Testis (tissue), 2 donors: ENCODE data around the gene TUBGCP3.

Source experiments
- CTCF ChIP-seq, 3 experiments: fragments of 450-650 bp in 2 of 3; fragments of 200-600 bp in 1 of 3; sonication (generic) in 1 of 3; IDR thresholded peaks; one replicate each; pipeline ENCODE4 v1.5.1; 2016 to 2019; ENCODE audit warnings: antibody characterized with exemption in 3 of 3, mild to moderate bottlenecking in 2 of 3, moderate library complexity in 1 of 3
- POLR2A ChIP-seq: fragments of 450-650 bp; IDR thresholded peaks from one replicate; pipeline ENCODE4 v1.6.1; 2017; ENCODE audit warnings: antibody characterized with exemption, mild to moderate bottlenecking, moderate library complexity

GRCh38 chr13:112483299-112483698 lies 104.7 kb downstream of the TUBGCP3 start:
- no peak for TF ChIP-seq POLR2A
- no peak for TF ChIP-seq CTCF (IDR thresholded peaks at IDR 0.05)
